ENCODE results near the gene LIN7B. TPM values are rescaled to one million over a fixed set of nuclear protein-coding genes. Genes with fewer than 3 reads are reported as not detected.

LIN7B gene
- total and polyA plus RNA-seq, 9 of the 15 experiments (the other 6 are each of a cell fraction or from before 2014, with no cell fraction given): 0.89 to 15.7 (median 4.0) TPM

GRCh38 chr19:49113762-49114629 is at the start of gene LIN7B (continued):
- TF ChIP-seq ZBTB40 (IDR thresholded peaks at IDR 0.05): 0 out of 2 replicates have a peak, but pooled peaks have one; percentile 22
- no peak for TF ChIP-seq ZBTB40 (CRISPR knock-in tag; IDR thresholded peaks at IDR 0.05)
- TF ChIP-seq CREB1 (IDR thresholded peaks at IDR 0.05): peak; percentile 23; the same call in 1 of the 2 replicates
- TF ChIP-seq CREB1 (CRISPR knock-in tag; IDR thresholded peaks at IDR 0.05): no peak
- TF ChIP-seq, protein P1, sequence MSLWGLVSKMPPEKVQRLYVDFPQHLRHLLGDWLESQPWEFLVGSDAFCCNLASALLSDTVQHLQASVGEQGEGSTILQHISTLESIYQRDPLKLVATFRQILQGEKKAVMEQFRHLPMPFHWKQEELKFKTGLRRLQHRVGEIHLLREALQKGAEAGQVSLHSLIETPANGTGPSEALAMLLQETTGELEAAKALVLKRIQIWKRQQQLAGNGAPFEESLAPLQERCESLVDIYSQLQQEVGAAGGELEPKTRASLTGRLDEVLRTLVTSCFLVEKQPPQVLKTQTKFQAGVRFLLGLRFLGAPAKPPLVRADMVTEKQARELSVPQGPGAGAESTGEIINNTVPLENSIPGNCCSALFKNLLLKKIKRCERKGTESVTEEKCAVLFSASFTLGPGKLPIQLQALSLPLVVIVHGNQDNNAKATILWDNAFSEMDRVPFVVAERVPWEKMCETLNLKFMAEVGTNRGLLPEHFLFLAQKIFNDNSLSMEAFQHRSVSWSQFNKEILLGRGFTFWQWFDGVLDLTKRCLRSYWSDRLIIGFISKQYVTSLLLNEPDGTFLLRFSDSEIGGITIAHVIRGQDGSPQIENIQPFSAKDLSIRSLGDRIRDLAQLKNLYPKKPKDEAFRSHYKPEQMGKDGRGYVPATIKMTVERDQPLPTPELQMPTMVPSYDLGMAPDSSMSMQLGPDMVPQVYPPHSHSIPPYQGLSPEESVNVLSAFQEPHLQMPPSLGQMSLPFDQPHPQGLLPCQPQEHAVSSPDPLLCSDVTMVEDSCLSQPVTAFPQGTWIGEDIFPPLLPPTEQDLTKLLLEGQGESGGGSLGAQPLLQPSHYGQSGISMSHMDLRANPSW (CRISPR knock-in tag; IDR thresholded peaks at IDR 0.05): peak; percentile 35; the same call in 1 of the 2 replicates
- TF ChIP-seq MAX (CRISPR knock-in tag; IDR thresholded peaks at IDR 0.05): peak; percentile 87
- TF ChIP-seq RAD51 (IDR thresholded peaks at IDR 0.05; ENCODE audit: borderline replicate concordance, low read depth): peak; percentile 91
- TF ChIP-seq SUPT5H (IDR thresholded peaks at IDR 0.05): peak; percentile 52
- TF ChIP-seq MAFG (tag; conservative IDR thresholded peaks at IDR 0.05): no peak
- peak; percentile 89 for TF ChIP-seq CTBP1 (IDR thresholded peaks at IDR 0.05; ENCODE audit: borderline replicate concordance)
